ENCODE data around the gene CCDC200.
"Not testable (repeated sequence)": the region's sequence is repeated elsewhere in the genome, so short reads cannot be mapped to it uniquely, and the experiment has no call there.

DNA sequence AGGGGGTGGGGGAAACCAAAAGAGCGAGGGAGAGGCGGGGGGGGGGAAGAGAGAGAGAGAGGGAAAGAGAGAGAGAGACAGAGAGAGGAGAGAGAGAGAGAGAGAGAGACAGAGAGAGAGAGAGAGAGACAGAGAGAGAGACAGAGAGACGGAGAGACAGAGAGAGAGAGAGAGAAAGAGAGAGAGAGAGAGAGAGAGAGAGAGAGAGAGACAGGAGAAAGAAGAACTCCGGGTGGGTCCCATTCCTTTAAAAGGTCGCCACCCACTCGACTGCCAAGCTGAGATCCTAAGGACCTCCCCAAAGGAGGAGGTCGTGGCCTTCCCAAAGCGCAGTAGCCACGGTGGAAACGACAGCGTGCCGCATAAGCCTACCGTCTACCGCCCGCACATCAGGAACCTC is 4.8 kb upstream of the CCDC200 start:
- not testable (repeated sequence) for TF ChIP-seq CTCF (tag by site-specific recombination; IDR thresholded peaks at IDR 0.05); ZNF140 (tag by site-specific recombination; IDR thresholded peaks at IDR 0.05); ZSCAN18 (tag by site-specific recombination; IDR thresholded peaks at IDR 0.05); ZNF776 (tag by site-specific recombination; IDR thresholded peaks at IDR 0.05; ENCODE audit: borderline replicate concordance); REST (tag by site-specific recombination; IDR thresholded peaks at IDR 0.05); ZBTB10 (tag by site-specific recombination; IDR thresholded peaks at IDR 0.05); ZNF558 (tag by site-specific recombination; IDR thresholded peaks at IDR 0.05); PRDM1 (tag by site-specific recombination; IDR thresholded peaks at IDR 0.05); YY1 (tag by site-specific recombination; IDR thresholded peaks at IDR 0.05); ZNF660 (tag by site-specific recombination; IDR thresholded peaks at IDR 0.05); ZNF121 (tag by site-specific recombination; IDR thresholded peaks at IDR 0.05); ZNF112 (tag by site-specific recombination; IDR thresholded peaks at IDR 0.05)
- TF ChIP-seq, protein P1, sequence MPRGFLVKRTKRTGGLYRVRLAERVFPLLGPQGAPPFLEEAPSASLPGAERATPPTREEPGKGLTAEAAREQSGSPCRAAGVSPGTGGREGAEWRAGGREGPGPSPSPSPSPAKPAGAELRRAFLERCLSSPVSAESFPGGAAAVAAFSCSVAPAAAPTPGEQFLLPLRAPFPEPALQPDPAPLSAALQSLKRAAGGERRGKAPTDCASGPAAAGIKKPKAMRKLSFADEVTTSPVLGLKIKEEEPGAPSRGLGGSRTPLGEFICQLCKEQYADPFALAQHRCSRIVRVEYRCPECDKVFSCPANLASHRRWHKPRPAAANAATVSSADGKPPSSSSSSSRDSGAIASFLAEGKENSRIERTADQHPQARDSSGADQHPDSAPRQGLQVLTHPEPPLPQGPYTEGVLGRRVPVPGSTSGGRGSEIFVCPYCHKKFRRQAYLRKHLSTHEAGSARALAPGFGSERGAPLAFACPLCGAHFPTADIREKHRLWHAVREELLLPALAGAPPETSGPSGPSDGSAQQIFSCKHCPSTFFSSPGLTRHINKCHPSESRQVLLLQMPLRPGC (tag by site-specific recombination; IDR thresholded peaks at IDR 0.05): not testable (repeated sequence)

All from HEK293 (cell line).